HepG2 (cell line): ENCODE measurements around the gene IL1RAPL1. TPM values are rescaled to one million over a fixed set of nuclear protein-coding genes. Genes with fewer than 3 reads are reported as not detected.

Experiments
- ATAC-seq: fragments of 200-7000 bp; cut with Tn5 transposase; 3 replicates; pipeline ENCODE4 v1.9.1; 2020; ENCODE audit warnings: mild to moderate bottlenecking, moderate library complexity
- BruUV-seq: library from RNA; stranded (reverse); fragments of 400-500 nt; replicated peaks from 2 replicates; lab custom pipeline; 2021; lab: Mats Ljungman, UMichigan
- CTCF ChIA-PET: fragments of 300-600 bp; formaldehyde crosslinking; extraction: SDS; loops from one replicate; lab custom pipeline; 2021; ENCODE audit warnings: low total read pairs, inconsistent platforms, low intra/inter-chr PET ratio; lab: Yijun Ruan, JAX
- POLR2A ChIA-PET: fragments of 350-600 bp; sonication (Branson Sonifier 250); formaldehyde crosslinking; loops from one replicate; lab custom pipeline; 2020; ENCODE audit warnings: antibody characterized with exemption, inconsistent platforms; lab: Yijun Ruan, JAX
- DNase-seq: peaks from one replicate; pipeline ENCODE4 v3.0.0-alpha.2; 2015; ENCODE audit warnings: low spot score
- FAIRE-seq: peaks from 3 replicates; lab custom pipeline; 2011; peaks lifted over from hg19 to GRCh38; lab: Jason Lieb, UNC
- H2AFZ ChIP-seq: one replicate; pipeline ENCODE4 v1.6.1; 2011; ENCODE audit warnings: low read length, inconsistent platforms
- H3K27ac ChIP-seq: fragments of 300-600 bp; 3 replicates; pipeline ENCODE4 v1.8.0; 2011; ENCODE audit warnings: mixed run types, mild to moderate bottlenecking, mixed read lengths, low read length, inconsistent platforms; ENCODE audit not compliant: insufficient read depth; ENCODE audit errors: extremely low read length
- H3K27me3 ChIP-seq, 2 experiments: fragments of 200-600 bp in 1 of 2; 2 replicates in 1 of 2; 3 replicates in 1 of 2; pipeline versions ENCODE4 v1.6.0 to v1.8.0; 2011; ENCODE audit warnings: low read length in 2 of 2, mild to moderate bottlenecking in 2 of 2, moderate library complexity in 2 of 2, inconsistent platforms in 1 of 2; ENCODE audit not compliant: insufficient read depth in 2 of 2, control insufficient read depth in 1 of 2
- H3K36me3 ChIP-seq, 2 experiments: fragments of 200-600 bp in 1 of 2; replicated peaks in 1 of 2; 2 replicates in 1 of 2; 3 replicates in 1 of 2; pipeline versions ENCODE4 v1.5.1 to v1.8.0; 2011; ENCODE audit warnings: low read length in 2 of 2, inconsistent platforms in 1 of 2; ENCODE audit not compliant: insufficient read depth in 2 of 2, control insufficient read depth in 1 of 2
- H3K4me1 ChIP-seq: 2 replicates; pipeline ENCODE4 v1.5.1; 2012; ENCODE audit warnings: low read length, inconsistent platforms; ENCODE audit not compliant: insufficient read depth
- H3K4me2 ChIP-seq: 2 replicates; pipeline ENCODE4 v1.6.0; 2011; ENCODE audit warnings: low read depth, low read length, inconsistent platforms
- H3K4me3 ChIP-seq, 3 experiments: fragments of 200-600 bp in 1 of 3; sonication (generic), shearing (Covaris generic) in 1 of 3; replicated peaks in 1 of 3; 2 replicates each; pipeline ENCODE4 v1.5.1; 2011 to 2016; ENCODE audit warnings: low read length in 3 of 3, inconsistent platforms in 2 of 3, low read depth in 2 of 3, mild to moderate bottlenecking in 2 of 3, control low read depth in 1 of 3, mixed read lengths in 1 of 3; ENCODE audit not compliant: insufficient read depth in 1 of 3
- H3K79me2 ChIP-seq: one replicate; pipeline ENCODE4 v1.6.1; 2011; ENCODE audit warnings: low read length, inconsistent platforms; ENCODE audit not compliant: insufficient read depth
- H3K9ac ChIP-seq: 2 replicates; pipeline ENCODE4 v1.6.0; 2011; ENCODE audit warnings: mild to moderate bottlenecking, low read depth, low read length, inconsistent platforms; ENCODE audit not compliant: insufficient read depth
- H3K9me3 ChIP-seq: 2 replicates; pipeline ENCODE4 v1.5.1; 2012; ENCODE audit warnings: mild to moderate bottlenecking, low read length
- H4K20me1 ChIP-seq: 2 replicates; pipeline ENCODE4 v1.6.0; 2011; ENCODE audit warnings: inconsistent platforms, mild to moderate bottlenecking, low read length, moderate library complexity; ENCODE audit not compliant: insufficient read depth
- GATAD1 ChIP-seq: IDR thresholded peaks from 2 replicates; pipeline ENCODE4 v1.6.1; 2016; ENCODE audit warnings: missing genetic modification reagents, missing compliant biosample characterization
- HES4 ChIP-seq: sonication (generic); formaldehyde crosslinking; IDR thresholded peaks from 2 replicates; pipeline ENCODE4 v1.9.0; 2021; ENCODE audit warnings: mild to moderate bottlenecking, missing genetic modification reagents, borderline replicate concordance
- HNRNPL ChIP-seq: fragments of 200-400 bp; formaldehyde crosslinking; IDR thresholded peaks from 2 replicates; pipeline ENCODE4 v1.6.1; 2017; ENCODE audit warnings: mild to moderate bottlenecking, low read depth, low read length
- JUND ChIP-seq: sonication (generic); formaldehyde crosslinking; IDR thresholded peaks from 2 replicates; pipeline ENCODE4 v1.8.0; 2022; ENCODE audit warnings: mild to moderate bottlenecking, missing genetic modification reagents
- KLF16 ChIP-seq, 2 experiments: sonication (generic) in 1 of 2; formaldehyde crosslinking in 1 of 2; IDR thresholded peaks; 2 replicates each; pipeline versions ENCODE4 v1.6.1 to v1.8.0; 2016 to 2023; ENCODE audit warnings: missing genetic modification reagents in 2 of 2, missing compliant biosample characterization in 1 of 2
- MATR3 ChIP-seq: sonication (generic); formaldehyde crosslinking; IDR thresholded peaks from 2 replicates; pipeline ENCODE4 v1.4.0; 2020; ENCODE audit warnings: missing genetic modification reagents
- ZFY ChIP-seq: sonication (generic); formaldehyde crosslinking; IDR thresholded peaks from 2 replicates; pipeline ENCODE4 v1.4.0; 2020; ENCODE audit warnings: missing genetic modification reagents
- ZNF232 ChIP-seq: sonication (generic); formaldehyde crosslinking; IDR thresholded peaks from 2 replicates; pipeline ENCODE4 v1.4.0; 2020; ENCODE audit warnings: missing genetic modification reagents, borderline replicate concordance
- ZNF44 ChIP-seq: sonication (generic); formaldehyde crosslinking; IDR thresholded peaks from 2 replicates; pipeline ENCODE4 v1.5.1; 2020; ENCODE audit warnings: mild to moderate bottlenecking, missing genetic modification reagents
- ZNF614 ChIP-seq: IDR thresholded peaks from 2 replicates; pipeline ENCODE4 v1.6.1; 2018; ENCODE audit warnings: missing biosample characterization, missing genetic modification reagents, inconsistent platforms, borderline replicate concordance
- ZNF883 ChIP-seq: sonication (generic); formaldehyde crosslinking; IDR thresholded peaks from 2 replicates; pipeline ENCODE4 v1.5.1; 2020; ENCODE audit warnings: mild to moderate bottlenecking, missing genetic modification reagents; ENCODE audit errors: not compliant biosample characterization
- WGBS: methylation state at CpG from one replicate; pipeline ENCODE4 v1.1.6; 2017; ENCODE audit warnings: low lambda C conversion rate; 5-methylcytosine and 5-hydroxymethylcytosine counted together
- in situ Hi-C: cut with HindIII; loops from 2 replicates; pipeline ENCODE4 v1.10.0; 2017; ENCODE audit warnings: low pct_unique_long_range_greater_than_20kb; ENCODE audit not compliant: extremely low pct_ligation_motif_present
- intact Hi-C: fragments of 100-400 bp; cut with micrococcal nuclease; formaldehyde crosslinking; loops from one replicate; pipeline ENCODE4 v1.10.0; 2022; ENCODE audit not compliant: unreplicated experiment
- polyA plus RNA-seq, 8 experiments: library from polyadenylated mRNA; depleted of rRNA in 3 of 8; stranded (reverse) in 7 of 8; unstranded in 1 of 8; fragments of >200 nt; fragmentation: Illumina TruSeq in 4 of 8; extraction: Trizol in 4 of 8; gene quantifications; 2 replicates each; pipeline versions ENCODE4 v1.2.1 to v1.2.3, GENCODE V29; 2011 to 2016; ENCODE audit warnings: low read depth in 4 of 8, missing spikeins in 1 of 8, mixed read lengths in 1 of 8; ENCODE audit not compliant: insufficient read depth in 1 of 8
- total RNA-seq, 5 experiments: library from RNA; depleted of rRNA; stranded (reverse); fragments of >200 nt; fragmentation: Illumina TruSeq; extraction: Trizol; gene quantifications; 2 replicates each; pipeline ENCODE4 v1.2.3, GENCODE V29; 2016; ENCODE audit warnings: low read depth in 1 of 5
- TF ChIP-seq, protein P1 (sequence below): fragments of 450-650 bp; IDR thresholded peaks from 2 replicates; pipeline ENCODE4 v1.6.1; 2017; ENCODE audit warnings: mild to moderate bottlenecking
- TF ChIP-seq, protein P2 (sequence below): IDR thresholded peaks from 2 replicates; pipeline ENCODE4 v1.6.1; 2016
- TF ChIP-seq, protein P3 (sequence below): sonication (generic); formaldehyde crosslinking; IDR thresholded peaks from 2 replicates; pipeline ENCODE4 v1.4.0; 2020; ENCODE audit warnings: missing genetic modification reagents

The IL1RAPL1 gene
- total and polyA plus RNA-seq, 2 of the 13 experiments (the other 11 are each of a cell fraction or from before 2014, with no cell fraction given): 0.04 TPM; not detected in 1

DNA sequence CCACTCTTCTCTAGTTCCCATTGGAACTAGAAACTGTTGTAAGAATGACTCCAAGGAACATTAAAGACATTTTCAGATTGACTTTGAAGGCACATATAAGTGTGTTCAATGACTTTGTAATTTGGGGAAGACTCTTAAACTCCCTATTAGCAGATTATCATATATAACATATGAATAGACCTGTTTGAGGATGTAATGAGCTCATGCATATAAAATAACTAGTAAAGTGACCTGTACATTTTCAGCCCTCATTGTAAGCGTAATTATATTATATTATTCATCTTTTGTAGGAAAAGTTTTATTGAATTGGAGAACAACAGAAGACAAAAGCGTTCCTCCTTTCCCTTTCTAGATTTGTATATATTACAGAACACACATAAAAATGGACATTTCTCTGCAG, 455.1 kb downstream of the IL1RAPL1 start:
- FAIRE-seq (no peak), ATAC-seq (no peak), DNase-seq (no peak)
- Histone ChIP-seq H3K27me3 (no peaks in the 10 kb centered on the region), H2AFZ (no peak overlapping the region), H3K4me1 (no peaks in the 10 kb centered on the region), H3K27ac (no peak overlapping the region), H3K9me3 (no peaks in the 10 kb centered on the region), H3K4me3 (no peak overlapping the region), H3K36me3 (no peaks in the 10 kb centered on the region), H3K4me2 (no peak overlapping the region), H3K79me2 (no peaks in the 10 kb centered on the region), H4K20me1 (no peaks in the 10 kb centered on the region), H3K9ac (no peak overlapping the region)
- 4% methylated on average over 2 of the region's 2 CpGs for WGBS
- TF ChIP-seq GATAD1 (CRISPR knock-in tag): no peak
- no peak for TF ChIP-seq ZNF614 (CRISPR knock-in tag)
- TF ChIP-seq, protein P1, sequence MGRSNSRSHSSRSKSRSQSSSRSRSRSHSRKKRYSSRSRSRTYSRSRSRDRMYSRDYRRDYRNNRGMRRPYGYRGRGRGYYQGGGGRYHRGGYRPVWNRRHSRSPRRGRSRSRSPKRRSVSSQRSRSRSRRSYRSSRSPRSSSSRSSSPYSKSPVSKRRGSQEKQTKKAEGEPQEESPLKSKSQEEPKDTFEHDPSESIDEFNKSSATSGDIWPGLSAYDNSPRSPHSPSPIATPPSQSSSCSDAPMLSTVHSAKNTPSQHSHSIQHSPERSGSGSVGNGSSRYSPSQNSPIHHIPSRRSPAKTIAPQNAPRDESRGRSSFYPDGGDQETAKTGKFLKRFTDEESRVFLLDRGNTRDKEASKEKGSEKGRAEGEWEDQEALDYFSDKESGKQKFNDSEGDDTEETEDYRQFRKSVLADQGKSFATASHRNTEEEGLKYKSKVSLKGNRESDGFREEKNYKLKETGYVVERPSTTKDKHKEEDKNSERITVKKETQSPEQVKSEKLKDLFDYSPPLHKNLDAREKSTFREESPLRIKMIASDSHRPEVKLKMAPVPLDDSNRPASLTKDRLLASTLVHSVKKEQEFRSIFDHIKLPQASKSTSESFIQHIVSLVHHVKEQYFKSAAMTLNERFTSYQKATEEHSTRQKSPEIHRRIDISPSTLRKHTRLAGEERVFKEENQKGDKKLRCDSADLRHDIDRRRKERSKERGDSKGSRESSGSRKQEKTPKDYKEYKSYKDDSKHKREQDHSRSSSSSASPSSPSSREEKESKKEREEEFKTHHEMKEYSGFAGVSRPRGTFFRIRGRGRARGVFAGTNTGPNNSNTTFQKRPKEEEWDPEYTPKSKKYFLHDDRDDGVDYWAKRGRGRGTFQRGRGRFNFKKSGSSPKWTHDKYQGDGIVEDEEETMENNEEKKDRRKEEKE: no peak
- no peak for TF ChIP-seq JUND
- TF ChIP-seq, protein P2, sequence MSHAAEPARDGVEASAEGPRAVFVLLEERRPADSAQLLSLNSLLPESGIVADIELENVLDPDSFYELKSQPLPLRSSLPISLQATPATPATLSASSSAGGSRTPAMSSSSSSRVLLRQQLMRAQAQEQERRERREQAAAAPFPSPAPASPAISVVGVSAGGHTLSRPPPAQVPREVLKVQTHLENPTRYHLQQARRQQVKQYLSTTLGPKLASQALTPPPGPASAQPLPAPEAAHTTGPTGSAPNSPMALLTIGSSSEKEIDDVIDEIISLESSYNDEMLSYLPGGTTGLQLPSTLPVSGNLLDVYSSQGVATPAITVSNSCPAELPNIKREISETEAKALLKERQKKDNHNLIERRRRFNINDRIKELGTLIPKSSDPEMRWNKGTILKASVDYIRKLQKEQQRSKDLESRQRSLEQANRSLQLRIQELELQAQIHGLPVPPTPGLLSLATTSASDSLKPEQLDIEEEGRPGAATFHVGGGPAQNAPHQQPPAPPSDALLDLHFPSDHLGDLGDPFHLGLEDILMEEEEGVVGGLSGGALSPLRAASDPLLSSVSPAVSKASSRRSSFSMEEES (CRISPR knock-in tag): no peak
- TF ChIP-seq, protein P3, sequence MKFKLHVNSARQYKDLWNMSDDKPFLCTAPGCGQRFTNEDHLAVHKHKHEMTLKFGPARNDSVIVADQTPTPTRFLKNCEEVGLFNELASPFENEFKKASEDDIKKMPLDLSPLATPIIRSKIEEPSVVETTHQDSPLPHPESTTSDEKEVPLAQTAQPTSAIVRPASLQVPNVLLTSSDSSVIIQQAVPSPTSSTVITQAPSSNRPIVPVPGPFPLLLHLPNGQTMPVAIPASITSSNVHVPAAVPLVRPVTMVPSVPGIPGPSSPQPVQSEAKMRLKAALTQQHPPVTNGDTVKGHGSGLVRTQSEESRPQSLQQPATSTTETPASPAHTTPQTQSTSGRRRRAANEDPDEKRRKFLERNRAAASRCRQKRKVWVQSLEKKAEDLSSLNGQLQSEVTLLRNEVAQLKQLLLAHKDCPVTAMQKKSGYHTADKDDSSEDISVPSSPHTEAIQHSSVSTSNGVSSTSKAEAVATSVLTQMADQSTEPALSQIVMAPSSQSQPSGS (CRISPR knock-in tag): no peak
- TF ChIP-seq HNRNPL: no peak
- no peak for TF ChIP-seq ZNF44 (CRISPR knock-in tag)
- TF ChIP-seq ZNF232 (CRISPR knock-in tag): no peak
- no peak for TF ChIP-seq ZNF883
- TF ChIP-seq HES4: no peak
- TF ChIP-seq ZFY (CRISPR knock-in tag): no peak
- no peak for TF ChIP-seq KLF16 (CRISPR knock-in tag; IDR thresholded peaks at IDR 0.05)
- TF ChIP-seq MATR3 (CRISPR knock-in tag): no peak
- ChIA-PET POLR2A (no interaction called here), CTCF (no interaction called here)
- in situ Hi-C loops: no loop called here
- intact Hi-C loops: no loop called here
- BruUV-seq: no TSS peak
